Erythroblast (primary cell): ENCODE measurements around the gene MYO16.
"Not testable (repeated sequence)": the region's sequence is repeated elsewhere in the genome, so short reads cannot be mapped to it uniquely, and the experiment has no call there.

Experiments
- DNase-seq, 2 experiments: peaks; one replicate each; lab custom pipeline; 2025; lab: John Stamatoyannopoulos, UW
- GATA1 ChIP-seq: IDR thresholded peaks from 2 replicates; pipeline ENCODE4 v1.6.1; 2011; ENCODE audit warnings: low read depth, mild to moderate bottlenecking, control low read depth, low read length, moderate library complexity
- POLR2A ChIP-seq: IDR thresholded peaks from 2 replicates; pipeline ENCODE4 v1.6.1; 2011; ENCODE audit warnings: mild to moderate bottlenecking, low read length

MYO16 gene

GRCh38 chr13:108964606-108965005 is 335.2 kb downstream of the MYO16 start:
- DNase-seq, result no peak
- TF ChIP-seq GATA1 (no peak), POLR2A (no peak)

- TF ChIP-seq POLR2A (no peak), GATA1 (no peak)
- no peak for DNase-seq
Measured at GRCh38 chr13:108967371-108967770, 338.0 kb downstream of the MYO16 start.

- DNase-seq, result no peak
- TF ChIP-seq POLR2A (no peak), GATA1 (no peak)
Measured at GRCh38 chr13:108968566-108968965, 339.2 kb downstream of the MYO16 start.

- DNase-seq, result no peak
- no peak for TF ChIP-seq POLR2A
- no peak for TF ChIP-seq GATA1
Measured at GRCh38 chr13:108974686-108975085, 345.3 kb downstream of the MYO16 start.

- no peak for DNase-seq
- TF ChIP-seq POLR2A, result no peak
- TF ChIP-seq GATA1, result no peak
Measured at GRCh38 chr13:108980237-108980636, 350.8 kb downstream of the MYO16 start.

- TF ChIP-seq GATA1, result no peak
- TF ChIP-seq POLR2A, result no peak
- no peak for DNase-seq
Measured at GRCh38 chr13:108981407-108981806, 352.0 kb downstream of the MYO16 start.

- DNase-seq, result no peak
- TF ChIP-seq POLR2A (no peak), GATA1 (no peak)
Measured at GRCh38 chr13:108983273-108983672, 353.9 kb downstream of the MYO16 start.

- TF ChIP-seq POLR2A (no peak), GATA1 (no peak)
- no peak for DNase-seq
Measured at GRCh38 chr13:108984251-108984920, 355.0 kb downstream of the MYO16 start.

- no peak for TF ChIP-seq POLR2A
- TF ChIP-seq GATA1, result no peak
- no peak for DNase-seq
Measured at GRCh38 chr13:108985166-108985565, 355.8 kb downstream of the MYO16 start.

GRCh38 chr13:108987517-108987916 is 358.1 kb downstream of the MYO16 start:
- no peak for DNase-seq
- no peak for TF ChIP-seq GATA1
- TF ChIP-seq POLR2A, result no peak

- no peak for DNase-seq
- TF ChIP-seq GATA1 (no peak), POLR2A (no peak)
Measured at GRCh38 chr13:108987944-108988343, 358.5 kb downstream of the MYO16 start.

GRCh38 chr13:108991416-108991815 is 362.0 kb downstream of the MYO16 start:
- DNase-seq, result not testable (repeated sequence)

- DNase-seq, result no peak
- TF ChIP-seq POLR2A, result no peak
- TF ChIP-seq GATA1, result no peak
Measured at GRCh38 chr13:108993346-108993745, 363.9 kb downstream of the MYO16 start.

- no peak for DNase-seq
- no peak for TF ChIP-seq POLR2A
- no peak for TF ChIP-seq GATA1
Measured at GRCh38 chr13:108996430-108996829, 367.0 kb downstream of the MYO16 start.

GRCh38 chr13:109000207-109000606 is 370.8 kb downstream of the MYO16 start:
- DNase-seq, result no peak
- TF ChIP-seq POLR2A, result no peak
- no peak for TF ChIP-seq GATA1

- DNase-seq, result no peak
- TF ChIP-seq POLR2A, result no peak
- no peak for TF ChIP-seq GATA1
Measured at GRCh38 chr13:109002934-109003333, 373.5 kb downstream of the MYO16 start.
